Colonic mucosa (tissue), 4 donors: ENCODE measurements around the gene C11orf91. TPM values are rescaled to one million over a fixed set of nuclear protein-coding genes. Genes with fewer than 3 reads are reported as not detected.
"Not testable (repeated sequence)": the region's sequence is repeated elsewhere in the genome, so short reads cannot be mapped to it uniquely, and the experiment has no call there.

Experiments
- DNase-seq: peaks from one replicate; pipeline ENCODE4 v3.0.0-alpha.2; 2020
- H3K27ac ChIP-seq: fragments of 200-600 bp; one replicate; pipeline ENCODE4 v1.8.0; 2021
- H3K27me3 ChIP-seq: fragments of 200-600 bp; one replicate; pipeline ENCODE4 v1.8.0; 2021
- H3K36me3 ChIP-seq: fragments of 200-600 bp; one replicate; pipeline ENCODE4 v1.8.0; 2021
- H3K4me1 ChIP-seq: fragments of 200-600 bp; one replicate; pipeline ENCODE4 v1.8.0; 2021; ENCODE audit warnings: mild to moderate bottlenecking
- H3K4me3 ChIP-seq: fragments of 200-600 bp; one replicate; pipeline ENCODE4 v1.8.0; 2021
- H3K9ac ChIP-seq, 2 donors: one replicate each; pipeline ENCODE4 v1.7.0; 2013; ENCODE audit warnings: control low read depth in 2 of 2, low read depth in 2 of 2, low read length in 2 of 2
- H3K9me3 ChIP-seq: fragments of 200-600 bp; one replicate; pipeline ENCODE4 v1.8.0; 2021
- CTCF ChIP-seq: fragments of 200-600 bp; IDR thresholded peaks from one replicate; pipeline ENCODE4 v1.8.0; 2022; ENCODE audit warnings: antibody characterized with exemption, mild to moderate bottlenecking
- intact Hi-C: fragments of 100-400 bp; cut with DNase I; formaldehyde crosslinking; loops from one replicate; pipeline ENCODE4 v1.14.1; 2022
- total RNA-seq, 2 donors: library from RNA; stranded (reverse); fragmentation: NEBNext Ultra II Directional in 1 of 2; extraction: Animal tissue kit (Norgen Biotek cat#: 25700) in 1 of 2; gene quantifications; one replicate each; pipeline ENCODE4 v1.2.1, GENCODE V29; 2021
- donor health status: healthy.
- donor health status: DM: no; HTN: no; CAD: no.
- donor health status: DM: no; HTN: no; CAD: no.

C11orf91 gene
- total RNA-seq, 2 donors from 2014 or later, result not detected

GRCh38 chr11:33709466-33709865 is 8.8 kb upstream of the C11orf91 start:
- H3K9ac ChIP-seq, result no peak overlapping the region
- TF ChIP-seq CTCF, result no peak
- no peak for DNase-seq
- H3K4me3 ChIP-seq, result no peak overlapping the region
- H3K27me3 ChIP-seq, result no peaks in the 10 kb centered on the region
- no peaks in the 10 kb centered on the region for H3K9me3 ChIP-seq
- peaks cover 2% of the 10 kb centered on the region for H3K4me1 ChIP-seq
- H3K27ac ChIP-seq, result no peak overlapping the region
- intact Hi-C loops, result no loop called here
- H3K36me3 ChIP-seq, result peaks cover 12% of the 10 kb centered on the region

DNA sequence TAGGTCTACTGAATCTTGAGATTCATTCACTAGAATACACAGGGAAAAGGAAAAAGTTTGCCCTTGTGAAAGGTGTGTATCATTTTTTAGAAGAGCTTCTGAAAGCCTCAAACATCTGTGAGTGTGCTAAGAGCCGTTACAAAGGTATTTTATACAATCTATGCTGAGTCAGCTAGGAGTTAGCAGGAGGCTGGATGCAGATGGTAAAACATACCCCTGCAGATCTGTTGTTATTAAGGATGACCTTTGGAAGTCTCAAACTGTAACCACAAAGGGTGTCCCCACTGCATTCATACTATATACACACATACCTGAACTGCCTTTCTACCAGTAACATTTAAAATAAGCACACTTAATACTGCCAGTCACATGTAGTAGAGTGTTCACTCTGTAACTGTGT is 8.4 kb upstream of the C11orf91 start:
- DNase-seq, result no peak
- H3K9ac ChIP-seq, result no peak overlapping the region
- intact Hi-C loops, result no loop called here
- no peaks in the 10 kb centered on the region for H3K27me3 ChIP-seq
- no peak for TF ChIP-seq CTCF
- H3K4me3 ChIP-seq, result no peak overlapping the region
- H3K4me1 ChIP-seq, result peaks cover 4% of the 10 kb centered on the region
- H3K9me3 ChIP-seq, result no peaks in the 10 kb centered on the region
- H3K27ac ChIP-seq, result no peak overlapping the region
- H3K36me3 ChIP-seq, result peaks cover 12% of the 10 kb centered on the region

DNA sequence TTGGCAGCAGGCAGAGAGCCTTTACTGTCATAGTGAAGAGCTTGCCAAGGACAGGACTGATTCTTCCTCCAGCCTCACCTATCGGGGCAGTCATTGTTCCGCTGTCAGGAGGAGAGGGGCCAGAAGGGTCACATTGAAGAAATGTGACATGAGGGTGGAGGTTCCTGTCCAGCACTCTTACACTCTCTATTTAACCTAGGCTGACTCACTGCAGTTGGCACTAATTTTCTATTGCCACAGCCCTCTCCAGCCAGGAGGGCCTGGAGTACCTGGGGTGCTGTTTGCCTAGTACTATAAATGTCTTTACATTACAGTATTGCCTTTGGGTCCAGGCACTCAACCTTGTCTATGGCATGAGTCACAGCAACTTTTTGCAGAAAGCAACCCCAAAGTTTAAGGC is 7.2 kb upstream of the C11orf91 start:
- H3K27ac ChIP-seq, intact Hi-C loops, DNase-seq, H3K4me1 ChIP-seq, H3K27me3 ChIP-seq, H3K9ac ChIP-seq, H3K9me3 ChIP-seq, H3K4me3 ChIP-seq: not testable (repeated sequence)
- H3K36me3 ChIP-seq, result peaks cover 12% of the 10 kb centered on the region

DNA sequence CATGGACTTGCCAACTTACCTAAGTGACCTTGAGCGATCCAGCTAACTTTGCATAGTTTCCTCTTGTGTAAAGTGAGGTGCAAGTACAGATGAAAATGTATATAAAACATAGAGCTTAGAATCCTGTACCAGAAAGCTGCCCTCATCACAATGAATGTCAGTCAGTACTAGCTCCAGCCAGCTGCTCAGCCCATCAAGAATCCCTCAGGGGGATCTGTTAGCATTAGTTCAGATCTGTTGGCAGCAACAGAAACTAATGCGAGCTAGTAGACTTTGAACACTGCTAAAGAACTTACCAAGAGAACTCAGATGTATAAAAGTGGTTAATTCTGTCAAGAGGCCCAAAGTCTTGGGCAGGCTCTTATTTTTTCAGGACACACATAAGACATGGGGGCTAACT is 6.3 kb upstream of the C11orf91 start:
- no peak for TF ChIP-seq CTCF
- Histone ChIP-seq H3K9ac (no peak overlapping the region), H3K36me3 (peaks cover 11% of the 10 kb centered on the region), H3K4me3 (no peak overlapping the region), H3K4me1 (peaks cover 10% of the 10 kb centered on the region), H3K27me3 (no peaks in the 10 kb centered on the region), H3K9me3 (no peaks in the 10 kb centered on the region), H3K27ac (no peak overlapping the region)
- DNase-seq, result no peak
- intact Hi-C loops, result no loop called here

- Histone ChIP-seq H3K27ac (no peak overlapping the region), H3K4me1 (peaks cover 10% of the 10 kb centered on the region), H3K36me3 (peaks cover 8% of the 10 kb centered on the region), H3K9me3 (no peaks in the 10 kb centered on the region), H3K9ac (no peak overlapping the region), H3K4me3 (no peak overlapping the region), H3K27me3 (no peaks in the 10 kb centered on the region)
- TF ChIP-seq CTCF, result no peak
- intact Hi-C loops, result no loop called here
- DNase-seq, result no peak
Measured at GRCh38 chr11:33706546-33706945, 5.9 kb upstream of the C11orf91 start.

- intact Hi-C loops, result no loop called here
- Histone ChIP-seq H3K9ac (no peak overlapping the region), H3K27ac (peak overlapping the region; percentile 79), H3K36me3 (peaks cover under 1% of the 10 kb centered on the region), H3K4me3 (no peak overlapping the region), H3K27me3 (no peaks in the 10 kb centered on the region), H3K9me3 (no peaks in the 10 kb centered on the region), H3K4me1 (peaks cover 13% of the 10 kb centered on the region)
- no peak for TF ChIP-seq CTCF
- no peak for DNase-seq
Measured at GRCh38 chr11:33704240-33705002, 3.8 kb upstream of the C11orf91 start.
